Endothelial cell of umbilical vein (primary cell): ENCODE measurements around the gene ZNF462. TPM values are rescaled to one million over a fixed set of nuclear protein-coding genes. Genes with fewer than 3 reads are reported as not detected.

Source experiments
- BruUV-seq: library from RNA; stranded (reverse); fragments of 400-500 nt; replicated peaks from 2 replicates; lab custom pipeline; 2021; lab: Mats Ljungman, UMichigan
- CTCF ChIA-PET: fragments of 300-600, 350-600 bp; sonication (Branson Sonifier 250); formaldehyde crosslinking; loops from one replicate; lab custom pipeline; 2021; ENCODE audit warnings: antibody characterized with exemption, inconsistent platforms; lab: Charles Lee
- POLR2A ChIA-PET: fragments of 300-600, 350-600 bp; sonication (Branson Sonifier 250); formaldehyde crosslinking; loops from one replicate; lab custom pipeline; 2021; ENCODE audit warnings: antibody characterized with exemption, inconsistent platforms; lab: Charles Lee
- DNase-seq: peaks from one replicate; pipeline ENCODE4 v3.0.0-alpha.2; 2011; ENCODE audit warnings: low read depth, low spot score
- FAIRE-seq: peaks from 2 replicates; lab custom pipeline; 2011; peaks lifted over from hg19 to GRCh38; lab: Jason Lieb, UNC
- H2AFZ ChIP-seq: 2 replicates; pipeline ENCODE4 v1.6.0; 2012; ENCODE audit warnings: low read depth, low read length, control low read depth, inconsistent platforms
- H3K27ac ChIP-seq: 2 replicates; pipeline ENCODE4 v1.5.1; 2011; ENCODE audit warnings: low read depth, mild to moderate bottlenecking, control low read depth, low read length, moderate library complexity; ENCODE audit not compliant: insufficient read depth
- H3K27me3 ChIP-seq, 2 experiments: 2 replicates each; pipeline versions ENCODE4 v1.6.0 to v1.6.1; 2011; ENCODE audit warnings: low read length in 2 of 2, mixed read lengths in 1 of 2; ENCODE audit not compliant: control insufficient read depth in 2 of 2, insufficient read depth in 2 of 2
- H3K36me3 ChIP-seq, 2 experiments: 2 replicates in 1 of 2; 3 replicates in 1 of 2; pipeline ENCODE4 v1.5.1; 2011; ENCODE audit warnings: low read length in 2 of 2, mild to moderate bottlenecking in 1 of 2, moderate library complexity in 1 of 2; ENCODE audit not compliant: control insufficient read depth in 2 of 2, insufficient read depth in 2 of 2; ENCODE audit errors: extremely low read depth in 1 of 2
- H3K4me1 ChIP-seq: 3 replicates; pipeline ENCODE4 v1.5.1; 2011; ENCODE audit warnings: mild to moderate bottlenecking, low read length; ENCODE audit not compliant: control insufficient read depth, insufficient read depth; ENCODE audit errors: extremely low read depth
- H3K4me2 ChIP-seq: 2 replicates; pipeline ENCODE4 v1.6.1; 2011; ENCODE audit warnings: low read length, control low read depth, mixed read lengths; ENCODE audit not compliant: insufficient read depth
- H3K4me3 ChIP-seq, 3 experiments: fragments of 200-600 bp in 1 of 3; sonication (generic), shearing (Covaris generic) in 1 of 3; replicated peaks in 1 of 3; 2 replicates each; pipeline ENCODE4 v1.5.1; 2011 to 2016; ENCODE audit warnings: control low read depth in 3 of 3, low read length in 3 of 3, mild to moderate bottlenecking in 2 of 3, inconsistent platforms in 1 of 3, low read depth in 1 of 3, moderate library complexity in 1 of 3; ENCODE audit not compliant: insufficient read depth in 1 of 3
- H3K79me2 ChIP-seq: 2 replicates; pipeline ENCODE4 v1.6.0; 2012; ENCODE audit warnings: low read length, inconsistent platforms; ENCODE audit not compliant: control insufficient read depth, insufficient read depth
- H3K9ac ChIP-seq: replicated peaks from 2 replicates; pipeline ENCODE3; 2011; ENCODE audit warnings: low read length, control low read depth; ENCODE audit not compliant: insufficient read depth; ENCODE audit errors: extremely low read depth
- H3K9me1 ChIP-seq: replicated peaks from 3 replicates; pipeline ENCODE4 v1.6.0; 2011; ENCODE audit warnings: mild to moderate bottlenecking, low read length; ENCODE audit not compliant: control insufficient read depth, insufficient read depth; ENCODE audit errors: extremely low read depth
- H3K9me3 ChIP-seq: replicated peaks from 2 replicates; pipeline ENCODE4 v1.5.1; 2012; ENCODE audit warnings: low read length, inconsistent platforms; ENCODE audit not compliant: control insufficient read depth, insufficient read depth
- H4K20me1 ChIP-seq: replicated peaks from 2 replicates; pipeline ENCODE3; 2011; ENCODE audit warnings: mild to moderate bottlenecking, low read length; ENCODE audit not compliant: control insufficient read depth, insufficient read depth; ENCODE audit errors: extremely low read depth
- FOS ChIP-seq: IDR thresholded peaks from 2 replicates; pipeline ENCODE4 v1.6.1; 2011; ENCODE audit warnings: mild to moderate bottlenecking, low read length, moderate library complexity, borderline replicate concordance; ENCODE audit not compliant: insufficient read depth
- MYC ChIP-seq: IDR thresholded peaks from one replicate; pipeline ENCODE4 v1.6.1; 2011; ENCODE audit warnings: mild to moderate bottlenecking, low read depth, low read length
- POLR2AphosphoS5 ChIP-seq: IDR thresholded peaks from 2 replicates; pipeline ENCODE4 v1.6.1; 2012; ENCODE audit warnings: low read depth, mild to moderate bottlenecking, control low read depth, low read length, moderate library complexity; ENCODE audit not compliant: insufficient read depth
- dilution Hi-C: fragments of 300-500 bp; cut with MboI; formaldehyde crosslinking; loops from one replicate; pipeline ENCODE4 v1.15.0; 2019; ENCODE audit warnings: low sequenced_read_pairs; ENCODE audit not compliant: extremely low pct_ligation_motif_present
- intact Hi-C: fragments of 100-400 bp; cut with micrococcal nuclease; formaldehyde crosslinking; loops from one replicate; pipeline ENCODE4 v1.10.0; 2022
- polyA plus RNA-seq, 4 experiments: library from polyadenylated mRNA; depleted of rRNA in 3 of 4; stranded (reverse) in 3 of 4; unstranded in 1 of 4; fragments of >200 nt; gene quantifications; 2 replicates each; pipeline versions ENCODE4 v1.2.1 to v1.2.3, GENCODE V29; 2011 to 2012; ENCODE audit warnings: missing spikeins in 1 of 4
- total RNA-seq: library from RNA; stranded (reverse); gene quantifications from 2 replicates; pipeline ENCODE4 v1.2.3, GENCODE V29; 2021
- TF ChIP-seq, protein P1 (sequence below), 2 donors: IDR thresholded peaks; 1 replicate in 1 of 2; 2 replicates in 1 of 2; pipeline ENCODE4 v1.5.1; 2011; ENCODE audit warnings: low read length in 2 of 2, mild to moderate bottlenecking in 2 of 2, moderate library complexity in 2 of 2, control low read depth in 1 of 2, inconsistent platforms in 1 of 2, low read depth in 1 of 2; ENCODE audit not compliant: insufficient read depth in 1 of 2; ENCODE audit errors: extremely low read depth in 1 of 2
- TF ChIP-seq, protein P2 (sequence below): IDR thresholded peaks from 2 replicates; pipeline ENCODE4 v1.6.1; 2011; ENCODE audit not compliant: insufficient read depth, insufficient read length

The ZNF462 gene
- total and polyA plus RNA-seq, 2 donors (not counting 3 experiments of a cell fraction or from before 2014, with no cell fraction given): 6.2 to 24.7 TPM

DNA sequence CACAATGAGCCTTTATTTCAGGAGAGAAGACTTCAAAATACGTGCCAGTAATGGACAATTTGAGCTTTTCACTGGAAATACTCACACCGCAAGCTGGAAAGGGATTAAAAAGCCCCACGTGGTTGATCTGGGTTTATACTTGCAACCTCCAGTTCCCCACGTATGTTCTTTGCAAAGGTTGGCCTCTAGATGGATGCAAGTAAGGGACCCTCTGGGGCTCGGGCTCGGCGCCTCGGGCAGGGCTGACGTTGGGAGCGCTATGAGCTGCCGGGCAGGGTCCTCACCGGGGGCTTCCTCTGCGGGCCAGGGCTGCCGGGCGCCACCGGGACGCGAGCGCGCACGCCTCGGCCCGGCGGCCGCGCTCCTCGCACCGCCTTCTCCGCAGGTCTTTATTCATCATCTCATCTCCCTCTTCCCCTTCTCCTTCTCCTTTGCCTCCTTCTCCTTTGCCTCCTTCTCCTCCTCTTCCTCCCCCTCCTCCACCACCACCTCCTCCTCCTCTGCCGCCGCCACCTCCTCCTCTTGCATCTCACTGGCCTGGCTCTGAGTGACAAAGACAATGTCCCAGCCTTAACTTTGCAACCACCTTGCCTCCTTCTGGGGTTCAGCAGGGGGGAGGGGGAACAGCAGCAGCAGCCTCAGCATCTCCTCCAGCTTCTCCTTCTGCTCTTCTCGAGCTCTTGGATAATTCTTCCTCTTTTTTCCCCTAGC is 701 bp upstream of the ZNF462 start:
- no peaks in the 10 kb centered on the region for H3K79me2 ChIP-seq
- intact Hi-C loops: loop anchor here (1.0 to 5.0 kb wide), 5 partner anchors 140 to 1020 kb away; partner anchors contain the start of gene RAD23B
- CTCF ChIA-PET: interaction anchor here (1.0 to 1.1 kb wide), 3 partner anchors 8 to 100 kb away, joined by 3 to 5 read pairs (median 4); no protein-coding TSS in a partner anchor
- peaks cover 17% of the 10 kb centered on the region for H3K4me1 ChIP-seq
- no peaks in the 10 kb centered on the region for H3K27me3 ChIP-seq
- H2AFZ ChIP-seq: peak overlapping the region; percentile 98
- peak overlapping the region; percentile 98 for H3K4me2 ChIP-seq
- no peak for FAIRE-seq
- peak; percentile 54 for DNase-seq
- POLR2A ChIA-PET: interaction anchor here (1.2 kb wide), 1 partner anchor 17 kb away, joined by 6 read pairs; no protein-coding TSS in a partner anchor
- TF ChIP-seq FOS (no peak), POLR2AphosphoS5 (peak; percentile 17), MYC (no peak)
- TF ChIP-seq, protein P1, sequence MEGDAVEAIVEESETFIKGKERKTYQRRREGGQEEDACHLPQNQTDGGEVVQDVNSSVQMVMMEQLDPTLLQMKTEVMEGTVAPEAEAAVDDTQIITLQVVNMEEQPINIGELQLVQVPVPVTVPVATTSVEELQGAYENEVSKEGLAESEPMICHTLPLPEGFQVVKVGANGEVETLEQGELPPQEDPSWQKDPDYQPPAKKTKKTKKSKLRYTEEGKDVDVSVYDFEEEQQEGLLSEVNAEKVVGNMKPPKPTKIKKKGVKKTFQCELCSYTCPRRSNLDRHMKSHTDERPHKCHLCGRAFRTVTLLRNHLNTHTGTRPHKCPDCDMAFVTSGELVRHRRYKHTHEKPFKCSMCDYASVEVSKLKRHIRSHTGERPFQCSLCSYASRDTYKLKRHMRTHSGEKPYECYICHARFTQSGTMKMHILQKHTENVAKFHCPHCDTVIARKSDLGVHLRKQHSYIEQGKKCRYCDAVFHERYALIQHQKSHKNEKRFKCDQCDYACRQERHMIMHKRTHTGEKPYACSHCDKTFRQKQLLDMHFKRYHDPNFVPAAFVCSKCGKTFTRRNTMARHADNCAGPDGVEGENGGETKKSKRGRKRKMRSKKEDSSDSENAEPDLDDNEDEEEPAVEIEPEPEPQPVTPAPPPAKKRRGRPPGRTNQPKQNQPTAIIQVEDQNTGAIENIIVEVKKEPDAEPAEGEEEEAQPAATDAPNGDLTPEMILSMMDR (IDR thresholded peaks at IDR 0.05; ENCODE audit: extremely low read depth in 1 of 2, insufficient read depth in 1 of 2, low read depth in 1 of 2, low read length in 2 of 2): peak in 1 of 2 donors; percentile 15
- TF ChIP-seq, protein P2, sequence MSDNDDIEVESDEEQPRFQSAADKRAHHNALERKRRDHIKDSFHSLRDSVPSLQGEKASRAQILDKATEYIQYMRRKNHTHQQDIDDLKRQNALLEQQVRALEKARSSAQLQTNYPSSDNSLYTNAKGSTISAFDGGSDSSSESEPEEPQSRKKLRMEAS: peak; percentile 13
- H3K4me3 ChIP-seq: peak overlapping the region; percentile 69 to 97 (median 97)
- BruUV-seq: no TSS peak
- H3K9me3 ChIP-seq: no peaks in the 10 kb centered on the region
- no peaks in the 10 kb centered on the region for H3K36me3 ChIP-seq
- dilution Hi-C loops: no loop called here
- no peaks in the 10 kb centered on the region for H4K20me1 ChIP-seq
- no peaks in the 10 kb centered on the region for H3K9me1 ChIP-seq
- peak overlapping the region; percentile 54 for H3K27ac ChIP-seq
- H3K9ac ChIP-seq: peak overlapping the region; percentile 83
